CD4-positive, alpha-beta T cell (primary cell): ENCODE data around the gene TTLL11. TPM values are rescaled to one million over a fixed set of nuclear protein-coding genes. Genes with fewer than 3 reads are reported as not detected.

Source experiments
- ATAC-seq: fragments of 200-7000 bp; cut with Tn5 transposase; one replicate; pipeline ENCODE4 v1.10.0; 2022; ENCODE audit warnings: mild to moderate bottlenecking; ENCODE audit not compliant: poor library complexity
- CTCF ChIA-PET: fragments of 350-600 bp; sonication (Branson Sonifier 250); formaldehyde crosslinking; loops from one replicate; lab custom pipeline; 2021; ENCODE audit warnings: antibody characterized with exemption, inconsistent platforms; lab: Charles Lee
- POLR2A ChIA-PET: fragments of 350-600 bp; sonication (Branson Sonifier 250); formaldehyde crosslinking; loops from one replicate; lab custom pipeline; 2021; ENCODE audit warnings: antibody characterized with exemption, inconsistent platforms; lab: Charles Lee
- DNase-seq, 14 experiments: peaks; one replicate each; pipeline ENCODE4 v3.0.0-alpha.2; 2013 to 2020; ENCODE audit warnings: mixed read lengths in 2 of 14
- H3K27ac ChIP-seq, 2 donors: one replicate each; pipeline versions ENCODE4 v1.5.1 to v1.7.0; 2013; ENCODE audit warnings: low read length in 2 of 2, low read depth in 1 of 2, mild to moderate bottlenecking in 1 of 2
- H3K27me3 ChIP-seq, 2 experiments: 1 replicate in 1 of 2; 2 replicates in 1 of 2; pipeline versions ENCODE4 v1.6.1 to v1.7.0; 2013; ENCODE audit warnings: low read length in 2 of 2, control low read depth in 1 of 2, mild to moderate bottlenecking in 1 of 2, moderate library complexity in 1 of 2; ENCODE audit not compliant: insufficient read depth in 2 of 2, control insufficient read depth in 1 of 2
- H3K36me3 ChIP-seq: one replicate; pipeline ENCODE4 v1.6.1; 2013; ENCODE audit warnings: low read length, control low read depth; ENCODE audit not compliant: insufficient read depth
- H3K4me1 ChIP-seq: one replicate; pipeline ENCODE4 v1.6.1; 2013; ENCODE audit warnings: low read length, control low read depth; ENCODE audit not compliant: insufficient read depth
- H3K4me3 ChIP-seq: one replicate; pipeline ENCODE4 v1.5.1; 2013; ENCODE audit warnings: mild to moderate bottlenecking, low read length, moderate library complexity
- H3K9me3 ChIP-seq, 2 experiments: 1 replicate in 1 of 2; 2 replicates in 1 of 2; pipeline versions ENCODE4 v1.6.1 to v1.7.0; 2013; ENCODE audit warnings: low read length in 2 of 2, mild to moderate bottlenecking in 2 of 2, control low read depth in 1 of 2, moderate library complexity in 1 of 2; ENCODE audit not compliant: control insufficient read depth in 1 of 2, insufficient read depth in 1 of 2
- H3K27ac Mint-ChIP-seq: one replicate; pipeline ENCODE4 v1.8.0; 2020; ENCODE audit warnings: mixed read lengths
- H3K27me3 Mint-ChIP-seq: one replicate; pipeline ENCODE4 v1.8.0; 2021; ENCODE audit warnings: mixed read lengths
- H3K36me3 Mint-ChIP-seq: one replicate; pipeline ENCODE4 v1.8.0; 2021; ENCODE audit warnings: low read depth, mixed read lengths
- H3K4me1 Mint-ChIP-seq: one replicate; pipeline ENCODE4 v1.8.0; 2021; ENCODE audit warnings: low read depth, mixed read lengths
- H3K4me3 Mint-ChIP-seq: one replicate; pipeline ENCODE4 v1.8.0; 2020; ENCODE audit warnings: mild to moderate bottlenecking, mixed read lengths
- H3K9me3 Mint-ChIP-seq: one replicate; pipeline ENCODE4 v1.8.0; 2020; ENCODE audit warnings: mixed read lengths
- CTCF ChIP-seq: fragments of 200-600 bp; IDR thresholded peaks from one replicate; pipeline ENCODE4 v1.8.0; 2022; ENCODE audit warnings: antibody characterized with exemption, mild to moderate bottlenecking
- intact Hi-C, 2 experiments: fragments of 100-400 bp; cut with DNase I in 1 of 2; cut with micrococcal nuclease in 1 of 2; formaldehyde crosslinking; loops; one replicate each; pipeline versions ENCODE4 v1.15.1 to v1.9.0; 2023 to 2025; cut with DNase I, micrococcal nuclease
- total RNA-seq, 174 experiments: library from RNA in 2 of 174; stranded (reverse) in 2 of 174; gene quantifications; one replicate each; pipeline ENCODE4 v1.2.3 and lab custom pipeline; 2021 to 2026

The TTLL11 gene
- total RNA-seq, 2 experiments from 2014 or later, result 1.6 to 2.3 TPM

GRCh38 chr9:121830441-121831140, 262.5 kb downstream of the TTLL11 start:
- ATAC-seq (no peak), DNase-seq (no peak)
- no peaks in the 10 kb centered on the region for H3K4me1 Mint-ChIP-seq
- Histone ChIP-seq H3K36me3 (no peaks in the 10 kb centered on the region), H3K4me1 (no peaks in the 10 kb centered on the region), H3K4me3 (no peak overlapping the region), H3K9me3 (no peaks in the 10 kb centered on the region), H3K27ac (no peak overlapping the region), H3K27me3 (no peaks in the 10 kb centered on the region)
- no peak overlapping the region for H3K27ac Mint-ChIP-seq
- ChIA-PET POLR2A (no interaction called here), CTCF (no interaction called here)
- H3K9me3 Mint-ChIP-seq, result no peaks in the 10 kb centered on the region
- no peaks in the 10 kb centered on the region for H3K36me3 Mint-ChIP-seq
- H3K4me3 Mint-ChIP-seq, result no peak overlapping the region
- H3K27me3 Mint-ChIP-seq, result no peaks in the 10 kb centered on the region
- intact Hi-C loops, result no loop called here
- TF ChIP-seq CTCF, result no peak

- ChIA-PET CTCF (no interaction called here), POLR2A (no interaction called here)
- TF ChIP-seq CTCF, result no peak
- Histone ChIP-seq H3K27ac (no peak overlapping the region), H3K36me3 (no peaks in the 10 kb centered on the region), H3K4me1 (no peaks in the 10 kb centered on the region), H3K9me3 (no peaks in the 10 kb centered on the region), H3K27me3 (no peaks in the 10 kb centered on the region), H3K4me3 (no peak overlapping the region)
- no peaks in the 10 kb centered on the region for H3K27me3 Mint-ChIP-seq
- DNase-seq (no peak), ATAC-seq (no peak)
- no peaks in the 10 kb centered on the region for H3K4me1 Mint-ChIP-seq
- intact Hi-C loops, result no loop called here
- no peak overlapping the region for H3K4me3 Mint-ChIP-seq
- no peaks in the 10 kb centered on the region for H3K36me3 Mint-ChIP-seq
- H3K9me3 Mint-ChIP-seq, result no peaks in the 10 kb centered on the region
- H3K27ac Mint-ChIP-seq, result no peak overlapping the region
These were observed 265.7 kb downstream of the TTLL11 start for GRCh38 chr9:121827251-121827967.

- Histone ChIP-seq H3K27me3 (no peaks in the 10 kb centered on the region), H3K36me3 (no peaks in the 10 kb centered on the region), H3K27ac (no peak overlapping the region), H3K4me1 (no peaks in the 10 kb centered on the region), H3K9me3 (no peaks in the 10 kb centered on the region), H3K4me3 (no peak overlapping the region)
- no peaks in the 10 kb centered on the region for H3K36me3 Mint-ChIP-seq
- no peak for TF ChIP-seq CTCF
- intact Hi-C loops, result no loop called here
- CTCF ChIA-PET, result no interaction called here
- no peak overlapping the region for H3K4me3 Mint-ChIP-seq
- H3K9me3 Mint-ChIP-seq, result no peaks in the 10 kb centered on the region
- POLR2A ChIA-PET, result no interaction called here
- H3K4me1 Mint-ChIP-seq, result no peaks in the 10 kb centered on the region
- no peaks in the 10 kb centered on the region for H3K27me3 Mint-ChIP-seq
- DNase-seq (no peak), ATAC-seq (no peak)
- no peak overlapping the region for H3K27ac Mint-ChIP-seq
These were observed 266.4 kb downstream of the TTLL11 start for GRCh38 chr9:121826711-121827110.
